ENCODE measurements around the gene DNAJC17. TPM values are rescaled to one million over a fixed set of nuclear protein-coding genes. Genes with fewer than 3 reads are reported as not detected.
A peak's percentile ranks its signal among the peaks of the same experiment; 100 is the strongest.

The DNAJC17 gene
- total and polyA plus RNA-seq, 2 of the 13 experiments (the other 11 are each of a cell fraction or from before 2014, with no cell fraction given): 22.2 to 26.5 TPM

DNA sequence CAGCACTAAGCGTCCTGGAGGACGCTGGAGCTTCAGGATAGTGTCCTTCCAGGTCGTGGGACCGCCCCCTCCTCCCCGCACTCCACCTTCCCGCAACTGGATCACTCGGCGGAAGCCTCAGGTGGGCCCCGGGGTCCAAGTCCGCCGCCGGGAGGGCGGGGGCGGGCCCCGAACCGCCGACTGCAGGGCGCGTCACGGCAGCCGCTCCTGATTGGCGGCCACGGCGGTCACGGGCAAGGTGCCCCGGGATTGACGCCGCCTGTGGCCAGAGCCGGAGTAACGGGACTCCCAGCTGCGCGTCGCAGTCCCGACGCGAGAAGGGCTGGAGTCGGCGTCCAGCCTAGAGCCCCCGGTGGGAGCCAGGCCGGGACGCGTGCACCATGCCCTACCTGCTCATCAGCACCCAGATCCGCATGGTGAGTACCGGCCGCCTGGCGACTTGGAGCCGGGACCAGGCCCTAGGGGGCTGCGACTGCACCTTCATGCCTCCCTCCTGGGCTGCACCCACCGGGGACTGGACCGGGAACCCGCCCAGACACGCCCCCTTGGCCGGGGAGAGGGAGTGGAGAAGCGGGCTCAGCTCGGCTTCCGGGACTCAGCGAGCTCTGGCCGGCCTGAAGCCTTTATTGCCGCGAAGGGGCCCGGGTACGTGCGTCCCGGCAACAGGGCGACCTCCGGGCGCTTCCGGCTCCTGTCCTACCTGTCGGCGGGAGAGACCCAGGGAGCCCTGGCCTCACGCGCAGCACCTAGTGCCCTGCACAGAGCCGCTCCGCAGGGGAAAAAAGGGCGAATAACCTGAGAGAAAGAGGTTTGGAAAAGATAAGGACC is 43.3 kb downstream of the DNAJC17 start, which contains the start of gene GCHFR (continued):
- no peak for TF ChIP-seq ISX (CRISPR knock-in tag; conservative IDR thresholded peaks at IDR 0.05)
- peak; percentile 70 for TF ChIP-seq ZNF501 (CRISPR knock-in tag; IDR thresholded peaks at IDR 0.05)
- TF ChIP-seq ZMYM4 (CRISPR knock-in tag; IDR thresholded peaks at IDR 0.05): peak; percentile 82
- TF ChIP-seq, protein P1, sequence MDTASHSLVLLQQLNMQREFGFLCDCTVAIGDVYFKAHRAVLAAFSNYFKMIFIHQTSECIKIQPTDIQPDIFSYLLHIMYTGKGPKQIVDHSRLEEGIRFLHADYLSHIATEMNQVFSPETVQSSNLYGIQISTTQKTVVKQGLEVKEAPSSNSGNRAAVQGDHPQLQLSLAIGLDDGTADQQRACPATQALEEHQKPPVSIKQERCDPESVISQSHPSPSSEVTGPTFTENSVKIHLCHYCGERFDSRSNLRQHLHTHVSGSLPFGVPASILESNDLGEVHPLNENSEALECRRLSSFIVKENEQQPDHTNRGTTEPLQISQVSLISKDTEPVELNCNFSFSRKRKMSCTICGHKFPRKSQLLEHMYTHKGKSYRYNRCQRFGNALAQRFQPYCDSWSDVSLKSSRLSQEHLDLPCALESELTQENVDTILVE (CRISPR knock-in tag; IDR thresholded peaks at IDR 0.05): 0 out of 2 replicates have a peak, but pooled peaks have one; percentile 22
- TF ChIP-seq NFYC (CRISPR knock-in tag; IDR thresholded peaks at IDR 0.05): peak; percentile 80
- TF ChIP-seq ZMYM2 (CRISPR knock-in tag; IDR thresholded peaks at IDR 0.05): peak; percentile 57; the same call in 1 of the 2 replicates
- TF ChIP-seq AFF4 (CRISPR knock-in tag; IDR thresholded peaks at IDR 0.05): peak; percentile 52; the same call in 1 of the 2 replicates
- peak; percentile 87 for TF ChIP-seq REXO4 (CRISPR knock-in tag; IDR thresholded peaks at IDR 0.05; ENCODE audit: borderline replicate concordance)
- TF ChIP-seq ELF4 (CRISPR knock-in tag; IDR thresholded peaks at IDR 0.05; ENCODE audit: borderline replicate concordance): no peak; the same call in 1 of the 2 replicates
- TF ChIP-seq ZNF800 (CRISPR knock-in tag; IDR thresholded peaks at IDR 0.05): peak; percentile 22; the same call in 1 of the 2 replicates
- TF ChIP-seq LCORL (IDR thresholded peaks at IDR 0.05): no peak
- TF ChIP-seq LCORL (CRISPR knock-in tag; IDR thresholded peaks at IDR 0.05): peak; percentile 88
- TF ChIP-seq BCL6 (CRISPR knock-in tag; IDR thresholded peaks at IDR 0.05): no peak
- TF ChIP-seq JUND (CRISPR knock-in tag; IDR thresholded peaks at IDR 0.05): 0 out of 2 replicates have a peak, but pooled peaks have one; percentile 47
- TF ChIP-seq, protein P2, sequence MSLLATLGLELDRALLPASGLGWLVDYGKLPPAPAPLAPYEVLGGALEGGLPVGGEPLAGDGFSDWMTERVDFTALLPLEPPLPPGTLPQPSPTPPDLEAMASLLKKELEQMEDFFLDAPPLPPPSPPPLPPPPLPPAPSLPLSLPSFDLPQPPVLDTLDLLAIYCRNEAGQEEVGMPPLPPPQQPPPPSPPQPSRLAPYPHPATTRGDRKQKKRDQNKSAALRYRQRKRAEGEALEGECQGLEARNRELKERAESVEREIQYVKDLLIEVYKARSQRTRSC (CRISPR knock-in tag; IDR thresholded peaks at IDR 0.05; ENCODE audit: low read depth): no peak
- TF ChIP-seq ZBTB7A (CRISPR knock-in tag; IDR thresholded peaks at IDR 0.05): peak; percentile 65
- peak; percentile 61; the same call in 1 of the 2 replicates for TF ChIP-seq NR2C2 (CRISPR knock-in tag; IDR thresholded peaks at IDR 0.05; ENCODE audit: borderline replicate concordance)
- peak; percentile 54; the same call in 1 of the 2 replicates for TF ChIP-seq NR1H2 (CRISPR knock-in tag; IDR thresholded peaks at IDR 0.05; ENCODE audit: borderline replicate concordance, low read depth)
- TF ChIP-seq MAX (IDR thresholded peaks at IDR 0.05): peak; percentile 72; the same call in 1 of the 2 replicates
- peak; percentile 97 for TF ChIP-seq ZNF430 (CRISPR knock-in tag; IDR thresholded peaks at IDR 0.05)
- peak; percentile 66; the same call in 1 of the 2 replicates for TF ChIP-seq TSC22D2 (CRISPR knock-in tag; IDR thresholded peaks at IDR 0.05; ENCODE audit: borderline replicate concordance)

Measured in HepG2 (cell line).